HuH-7.5 (cell line): ENCODE data around the gene ATP10A.

ENCODE experiments used
- DNase-seq: peaks from one replicate; pipeline ENCODE4 v3.0.0; 2011; ENCODE audit warnings: low spot score

The ATP10A gene

DNA sequence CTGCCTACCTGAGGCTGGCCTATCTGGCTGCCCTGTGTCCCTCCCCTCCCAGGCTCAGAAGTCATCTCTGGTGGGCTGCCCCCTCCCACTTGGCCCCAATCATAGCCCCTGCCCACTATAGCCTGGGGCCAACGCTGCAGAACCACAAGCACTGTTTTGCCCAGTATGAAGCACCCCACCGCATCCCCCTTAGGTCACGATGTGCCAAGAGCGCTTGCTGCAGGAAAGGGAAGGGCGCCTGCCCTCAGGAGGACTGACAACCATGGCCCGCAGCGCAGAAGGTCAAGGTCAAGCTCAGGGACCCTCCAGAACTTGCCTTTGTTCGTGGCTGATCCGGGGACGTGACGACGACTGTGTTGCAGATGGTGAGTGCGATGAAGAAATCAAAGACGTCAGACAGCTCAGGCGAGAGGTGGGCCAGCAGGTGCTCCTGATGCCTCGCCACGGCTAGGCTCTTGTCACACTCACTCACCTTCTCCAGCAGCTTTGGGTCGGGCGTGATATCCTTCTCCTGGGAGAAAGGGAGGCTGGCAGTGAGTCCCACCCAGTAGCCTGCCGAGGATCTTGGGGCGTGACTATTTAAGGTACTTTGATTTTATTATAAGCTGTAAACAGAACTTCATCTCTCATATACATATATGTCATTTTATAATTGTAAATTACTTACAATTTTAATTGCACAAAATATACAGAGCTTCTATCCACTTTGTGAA is 146.6 kb downstream of the ATP10A start:
- no peak for DNase-seq

DNA sequence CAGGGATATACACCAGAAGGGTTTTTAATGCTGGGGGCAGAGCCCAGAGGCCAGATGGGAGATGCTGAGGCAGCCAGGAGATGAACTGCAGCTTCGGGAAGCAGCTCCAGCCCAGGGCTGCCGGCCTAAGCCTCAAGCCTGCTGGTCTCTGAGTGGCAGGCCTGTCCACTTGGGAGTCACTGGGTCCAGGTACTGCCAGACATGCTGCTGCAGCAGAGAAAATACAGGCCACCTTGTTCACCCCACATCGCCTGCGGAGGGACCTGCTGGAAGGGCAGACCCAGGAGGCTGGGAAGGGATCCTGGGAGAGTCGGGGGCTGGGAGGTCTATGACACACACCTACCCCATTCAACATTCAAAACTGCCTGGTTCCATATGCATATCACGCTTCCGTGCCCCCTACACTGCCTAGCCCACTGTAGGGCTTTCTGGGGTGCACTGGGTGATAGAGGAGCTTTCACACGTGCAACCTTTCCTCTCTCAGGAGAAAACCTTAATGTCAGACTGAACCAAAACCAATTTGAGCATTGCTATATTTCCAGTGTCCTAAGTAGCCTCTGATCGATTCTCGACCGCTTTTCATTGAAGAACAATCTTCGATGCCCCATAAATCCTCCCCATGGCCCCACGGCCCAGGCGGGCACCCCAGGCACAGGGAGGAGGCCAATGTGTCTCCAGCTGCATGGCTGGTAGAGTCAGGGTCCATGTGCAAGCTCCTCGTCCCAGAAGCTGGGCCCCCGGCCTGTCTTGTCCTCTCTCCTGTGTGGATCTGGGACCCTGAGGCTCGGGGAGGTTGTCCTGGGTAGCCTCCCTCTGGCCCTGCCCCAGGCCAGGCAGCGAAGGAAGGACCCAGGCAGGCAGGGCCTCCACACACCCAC is 147.4 kb downstream of the ATP10A start:
- DNase-seq, result no peak

DNA sequence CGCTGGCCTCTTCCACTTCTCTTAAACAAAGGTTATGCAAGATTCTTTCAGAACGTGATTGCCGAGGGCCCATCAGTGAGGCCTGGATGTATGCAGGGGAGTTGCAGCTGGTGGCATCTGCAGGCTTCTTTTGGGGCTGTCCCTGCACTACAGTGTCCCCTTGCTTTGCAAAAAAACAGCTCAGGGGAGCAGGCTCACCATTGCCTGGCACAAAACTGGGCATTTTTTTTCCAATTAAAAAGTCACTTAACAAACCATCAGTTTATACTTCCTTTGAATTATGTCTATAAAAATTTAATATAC is 148.6 kb downstream of the ATP10A start:
- no peak for DNase-seq

DNA sequence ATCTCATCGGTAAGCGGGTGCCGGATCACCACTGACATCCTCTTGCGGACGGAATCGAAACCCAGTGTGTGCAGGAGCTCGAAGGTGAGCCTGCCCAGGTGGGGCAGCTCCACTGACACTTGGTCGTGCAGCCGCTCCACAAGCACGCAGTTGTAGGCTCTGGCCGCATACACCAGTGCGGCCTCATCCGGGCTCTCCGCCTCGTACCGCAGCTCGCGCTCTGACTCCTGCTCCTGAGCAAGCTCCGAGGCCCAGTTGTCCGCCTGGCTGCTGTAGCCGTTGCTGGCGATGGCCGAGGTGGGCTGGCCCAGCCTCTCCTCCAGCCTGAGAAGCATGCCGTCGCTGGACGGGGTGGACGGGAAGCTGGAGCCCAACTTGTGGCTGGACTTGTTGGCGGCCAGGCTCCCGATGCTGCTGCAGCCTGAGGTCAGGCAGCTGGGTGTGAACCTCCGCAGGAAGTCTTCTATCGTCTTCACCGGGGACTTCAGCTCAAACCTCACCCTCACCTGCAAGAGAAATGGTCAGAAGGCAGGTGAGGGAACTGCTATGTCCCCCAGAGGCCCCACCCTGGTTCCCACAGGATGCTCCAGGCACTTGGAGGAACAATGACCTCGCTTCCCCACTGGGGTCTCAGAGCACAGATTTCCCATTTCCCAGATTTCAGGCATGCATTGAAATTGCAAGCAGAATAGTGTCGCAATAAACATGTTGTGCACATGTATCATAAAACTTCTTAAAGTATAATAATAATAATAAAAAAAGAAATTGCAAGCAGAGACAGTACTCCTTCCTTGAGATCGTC is 149.2 kb downstream of the ATP10A start:
- DNase-seq, result no peak

DNA sequence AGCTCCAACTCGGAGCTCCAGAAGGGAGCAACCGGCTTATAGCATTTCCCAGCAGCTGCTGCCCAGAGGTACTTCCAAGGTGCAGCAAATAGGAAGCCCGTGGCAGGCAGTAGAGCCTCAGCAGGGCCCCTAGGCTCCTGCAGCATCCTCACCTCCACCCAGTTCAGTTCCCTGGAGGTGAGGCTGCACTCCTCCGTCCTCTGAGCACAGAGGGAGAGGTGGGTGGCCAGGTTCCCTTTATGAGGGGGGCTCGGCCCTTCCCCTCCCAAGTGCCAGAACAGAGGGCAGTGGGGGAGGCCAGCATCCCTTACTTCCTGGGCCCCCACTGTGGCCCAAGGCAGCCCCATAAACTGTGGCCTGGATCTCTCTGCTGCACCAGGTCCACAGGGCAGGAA is 150.2 kb downstream of the ATP10A start:
- no peak for DNase-seq

DNA sequence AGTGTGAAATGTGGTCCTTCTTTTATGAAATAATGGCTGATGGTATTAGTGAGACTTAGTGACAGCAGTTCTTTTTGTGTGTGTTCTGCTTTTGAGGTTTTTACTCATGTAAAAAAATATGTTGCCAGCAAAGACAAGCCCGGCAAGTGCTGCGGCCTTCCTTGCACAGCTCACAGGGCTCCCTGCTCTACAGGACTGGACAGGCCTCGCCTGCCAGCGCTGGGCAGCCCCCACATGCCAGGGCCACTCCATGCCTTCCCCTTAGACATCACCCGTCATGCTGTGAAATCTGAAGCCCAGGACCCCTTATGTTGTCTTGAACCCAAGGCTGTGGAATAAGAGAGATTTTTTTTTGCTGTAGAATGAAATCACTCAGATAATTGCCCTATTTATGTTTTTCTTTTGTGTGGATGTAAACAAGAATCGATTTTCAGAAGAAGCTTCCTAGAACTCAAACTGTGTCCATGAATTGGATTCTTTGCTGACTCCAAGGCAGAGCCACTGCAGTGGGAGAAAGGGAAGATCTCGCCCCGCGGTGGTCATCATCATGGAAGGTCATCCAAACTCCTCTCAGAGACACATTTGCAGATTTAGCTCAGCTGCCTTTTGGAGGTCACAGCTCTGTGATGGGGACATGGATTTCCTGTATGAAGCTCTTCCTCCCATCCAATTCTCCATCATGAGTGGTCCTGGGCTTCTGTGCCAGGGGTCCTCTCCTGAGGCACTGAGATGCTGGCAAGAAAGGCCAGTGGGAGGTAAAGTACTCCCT is 150.8 kb downstream of the ATP10A start:
- no peak for DNase-seq

DNA sequence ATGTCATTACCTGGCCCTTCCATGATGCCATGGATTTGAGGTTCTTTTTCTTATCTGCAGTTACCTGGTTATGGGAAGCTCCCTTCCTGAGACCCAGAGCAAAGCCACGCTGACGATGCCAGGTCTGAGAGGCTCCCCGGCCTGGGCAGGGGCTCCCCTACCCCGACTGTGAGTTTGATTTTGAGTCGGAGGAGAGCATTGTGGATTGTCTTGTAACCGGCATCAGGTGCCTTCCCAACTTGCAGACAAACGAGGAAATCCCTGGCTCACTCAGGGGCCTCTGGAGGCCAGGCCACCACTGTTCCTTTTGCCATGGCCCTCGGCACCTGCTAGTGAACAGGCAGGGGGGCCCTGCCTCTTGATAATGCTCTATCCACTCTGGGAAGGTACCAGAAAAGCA is 151.4 kb downstream of the ATP10A start:
- DNase-seq, result no peak

DNA sequence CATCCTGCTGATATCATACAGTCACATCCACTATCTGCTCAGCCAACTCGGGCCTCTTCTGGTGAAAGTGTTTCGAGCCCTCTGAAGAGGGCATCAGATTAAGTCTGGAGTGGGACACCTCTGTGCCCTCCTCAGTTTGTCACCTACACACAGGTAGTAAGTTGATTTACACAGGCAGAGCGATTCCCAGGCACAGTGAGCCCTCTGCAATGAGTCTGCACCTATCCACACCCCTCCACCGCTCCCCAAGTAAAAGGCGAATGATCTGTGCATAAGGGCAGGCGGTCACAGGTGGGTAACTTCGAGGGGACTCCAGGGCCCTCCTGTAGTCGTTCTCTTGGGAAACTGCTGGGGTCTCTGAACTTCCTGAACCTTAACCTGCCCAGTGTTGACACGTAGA is 152.0 kb downstream of the ATP10A start:
- DNase-seq, result no peak

DNA sequence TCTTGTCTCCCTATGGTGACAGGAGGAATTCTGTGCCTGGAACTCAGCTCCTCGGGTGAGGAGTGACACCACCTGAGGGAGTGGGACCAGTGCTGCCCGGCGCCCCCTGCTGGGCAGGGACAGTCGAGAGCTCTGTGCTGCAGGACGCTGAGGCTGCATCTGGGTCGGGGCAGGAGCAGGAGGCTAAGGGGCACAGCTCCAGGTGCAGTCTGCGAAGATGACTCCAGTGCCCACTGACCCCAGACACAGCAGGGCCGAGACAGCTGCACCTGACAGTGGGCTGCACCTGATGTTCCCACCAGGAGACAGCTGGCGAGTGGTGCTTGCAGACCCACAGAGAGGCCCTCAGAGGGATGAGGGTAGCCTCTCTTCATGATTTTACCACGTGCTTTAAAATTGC is 152.9 kb downstream of the ATP10A start:
- DNase-seq, result peak; percentile 25

DNA sequence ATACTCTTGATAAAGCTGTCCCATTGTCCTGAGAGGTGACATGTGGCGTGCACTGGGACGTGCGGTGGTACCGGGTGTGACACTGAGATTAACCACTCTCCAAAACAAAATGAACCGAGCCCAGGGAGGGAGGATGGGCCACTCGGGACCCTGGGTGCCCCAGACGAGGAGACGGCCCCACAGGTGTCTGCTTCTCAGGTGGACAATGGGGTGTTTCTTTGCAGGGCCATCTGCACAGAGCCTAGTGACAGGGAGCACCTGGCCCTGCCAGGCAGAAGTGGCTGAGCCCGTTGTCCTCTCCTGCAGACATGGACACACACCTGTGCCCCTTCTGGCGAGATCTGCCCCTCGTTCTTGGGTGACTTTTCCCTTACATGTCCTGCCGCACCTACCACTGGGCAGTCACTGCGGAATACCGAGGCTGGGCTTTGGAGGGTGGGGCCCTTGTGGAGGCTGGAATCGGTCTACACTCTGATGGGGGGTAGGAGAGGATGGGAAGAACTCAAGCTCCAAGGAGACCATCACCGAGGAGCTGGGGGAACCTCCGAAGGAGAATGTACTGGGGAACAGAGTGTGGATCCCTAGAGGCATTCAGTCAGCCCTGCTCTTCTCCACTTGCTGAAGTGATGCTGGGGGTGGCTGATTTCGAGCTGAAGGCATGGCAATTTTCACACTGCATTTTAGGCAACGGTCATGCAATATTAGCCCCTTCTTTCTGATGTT is 153.5 kb downstream of the ATP10A start:
- no peak for DNase-seq

DNA sequence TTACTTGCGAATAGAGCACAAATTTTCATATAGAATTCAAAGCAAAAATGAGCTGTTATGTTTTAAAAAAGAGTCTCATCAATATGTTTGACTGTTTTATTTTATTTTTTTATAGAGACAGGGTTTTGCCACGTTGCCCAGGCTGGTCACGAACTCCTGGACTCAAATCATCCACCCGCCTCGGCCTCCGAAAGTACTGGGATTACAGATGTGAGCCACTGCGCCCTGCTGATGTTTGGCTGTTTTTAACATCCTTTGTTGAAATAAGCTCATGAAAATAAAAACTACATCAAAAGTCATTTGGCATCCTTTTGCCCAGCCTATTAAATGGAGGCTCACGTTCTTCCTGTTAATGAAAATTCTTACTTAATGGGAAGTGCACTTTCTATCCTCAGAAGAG is 154.7 kb downstream of the ATP10A start:
- DNase-seq, result no peak

DNA sequence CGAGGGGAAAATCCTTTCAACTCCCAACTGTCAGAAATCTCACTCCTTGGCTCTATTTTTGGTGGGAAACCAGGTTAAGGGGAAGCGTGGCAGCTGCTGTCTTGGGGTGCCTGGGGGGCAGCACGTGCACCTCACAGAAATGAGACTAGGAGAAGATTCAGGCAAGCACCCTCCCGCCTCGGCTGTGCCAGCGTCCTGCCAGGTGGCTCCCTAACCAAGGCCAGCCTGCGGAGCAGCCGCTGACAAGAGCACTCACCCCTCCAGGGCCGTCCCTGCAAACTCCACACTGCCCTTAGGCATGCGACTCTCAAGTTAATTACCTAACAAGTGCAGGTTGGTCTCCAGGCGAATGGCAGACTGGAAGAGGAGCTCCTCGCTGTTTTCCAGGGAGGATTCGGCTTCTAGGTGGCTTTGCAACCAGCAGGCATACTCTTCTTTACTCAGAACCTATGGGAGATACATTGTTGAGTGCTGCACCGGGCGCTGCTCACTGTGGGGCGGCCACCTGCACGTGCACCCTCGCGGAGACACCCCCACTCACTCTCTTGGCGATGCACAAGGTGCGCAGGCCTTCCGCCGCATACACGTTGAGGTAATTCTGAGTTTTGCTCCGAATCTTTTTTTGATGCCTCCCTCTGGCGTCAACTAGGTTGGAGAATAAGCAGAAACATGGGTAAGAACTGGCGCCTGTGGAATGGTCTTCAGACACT is 155.3 kb downstream of the ATP10A start:
- DNase-seq, result no peak

DNA sequence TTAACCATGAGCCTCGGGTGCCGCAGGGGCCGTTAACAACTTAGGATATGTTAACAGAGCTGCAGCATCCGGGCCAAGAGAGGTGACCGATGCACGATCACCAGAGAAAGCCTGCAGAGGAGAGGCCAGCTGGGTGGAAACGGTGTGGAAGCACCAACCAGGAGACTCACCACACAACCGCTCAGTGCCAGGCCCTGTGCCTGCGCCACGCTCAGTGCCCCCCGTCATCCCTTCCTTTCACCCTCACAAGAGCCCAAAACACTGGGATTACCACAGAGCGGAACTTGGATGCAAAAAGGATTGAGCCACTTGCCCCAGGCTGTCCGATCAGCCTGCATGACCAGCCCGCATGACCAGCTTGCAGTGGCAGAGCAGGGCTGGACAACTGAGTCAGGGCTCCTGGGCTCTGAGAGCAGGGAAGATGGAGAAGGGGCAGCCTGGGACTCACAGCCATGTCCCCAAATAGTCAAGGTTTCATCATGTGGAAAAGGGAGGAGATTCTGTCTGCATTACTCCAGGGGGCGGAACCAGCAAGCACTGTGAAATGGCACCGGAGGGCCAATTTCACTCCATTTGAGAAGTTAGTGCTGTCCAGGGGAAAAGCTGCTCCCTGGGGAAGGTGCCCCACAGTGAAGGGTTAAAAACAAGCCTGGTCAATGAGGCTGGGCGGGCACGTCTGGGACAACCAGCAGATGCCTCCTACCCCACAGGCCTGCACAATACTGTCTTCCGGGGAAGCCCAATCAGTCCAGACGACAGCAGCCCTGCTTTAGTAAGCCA is 156.8 kb downstream of the ATP10A start:
- DNase-seq, result no peak

DNA sequence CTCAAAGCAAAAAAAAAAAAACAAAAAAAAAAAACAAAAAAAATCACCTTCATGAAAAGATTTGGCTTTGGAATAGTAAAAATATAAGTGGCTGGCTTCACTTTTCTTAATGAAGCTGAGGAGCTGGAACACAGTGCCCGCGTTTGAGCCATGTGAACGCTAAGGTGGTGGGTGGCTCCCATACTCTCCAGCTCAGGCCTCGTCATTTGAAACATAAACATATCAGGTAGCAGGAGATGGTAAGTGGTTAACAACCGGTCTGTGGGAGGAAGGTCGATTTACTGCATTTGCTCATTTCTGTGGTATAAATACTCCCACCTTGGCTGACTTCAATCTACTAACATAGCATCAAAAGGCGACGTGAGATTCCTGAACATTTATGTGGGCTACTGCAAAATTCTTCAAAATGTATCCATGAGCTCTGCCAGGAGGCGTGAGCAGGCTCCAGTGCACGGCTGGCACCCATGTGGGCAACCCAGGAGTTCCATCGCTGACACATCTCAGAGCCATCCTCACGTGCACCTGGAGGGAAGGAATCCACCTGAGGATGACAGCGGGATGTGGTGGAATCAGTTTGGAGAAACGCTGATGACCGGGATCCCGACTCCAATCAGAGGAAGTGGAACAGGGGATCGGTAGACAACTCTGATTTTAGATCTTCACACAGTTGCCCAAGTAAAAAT is 157.6 kb downstream of the ATP10A start:
- DNase-seq, result no peak

DNA sequence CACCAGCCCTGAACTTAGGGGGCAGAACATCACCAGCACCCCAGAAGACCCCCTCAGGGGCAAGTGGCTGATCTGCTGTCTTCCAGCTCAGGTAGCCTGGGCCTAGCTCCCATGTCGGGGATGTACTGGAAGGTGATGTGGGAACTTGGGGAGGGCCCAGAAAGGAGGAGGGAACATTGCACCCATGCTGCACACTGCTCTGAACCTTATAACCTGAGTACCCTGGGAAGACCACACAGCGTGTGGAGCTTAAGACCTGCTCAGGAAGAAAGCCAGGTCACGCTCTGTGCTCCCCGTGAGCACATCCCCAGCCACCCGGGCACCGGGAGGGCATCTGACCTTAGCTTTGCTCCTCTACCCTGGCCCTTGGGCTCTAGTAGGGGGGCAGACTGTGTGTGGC is 159.4 kb downstream of the ATP10A start:
- DNase-seq, result no peak

DNA sequence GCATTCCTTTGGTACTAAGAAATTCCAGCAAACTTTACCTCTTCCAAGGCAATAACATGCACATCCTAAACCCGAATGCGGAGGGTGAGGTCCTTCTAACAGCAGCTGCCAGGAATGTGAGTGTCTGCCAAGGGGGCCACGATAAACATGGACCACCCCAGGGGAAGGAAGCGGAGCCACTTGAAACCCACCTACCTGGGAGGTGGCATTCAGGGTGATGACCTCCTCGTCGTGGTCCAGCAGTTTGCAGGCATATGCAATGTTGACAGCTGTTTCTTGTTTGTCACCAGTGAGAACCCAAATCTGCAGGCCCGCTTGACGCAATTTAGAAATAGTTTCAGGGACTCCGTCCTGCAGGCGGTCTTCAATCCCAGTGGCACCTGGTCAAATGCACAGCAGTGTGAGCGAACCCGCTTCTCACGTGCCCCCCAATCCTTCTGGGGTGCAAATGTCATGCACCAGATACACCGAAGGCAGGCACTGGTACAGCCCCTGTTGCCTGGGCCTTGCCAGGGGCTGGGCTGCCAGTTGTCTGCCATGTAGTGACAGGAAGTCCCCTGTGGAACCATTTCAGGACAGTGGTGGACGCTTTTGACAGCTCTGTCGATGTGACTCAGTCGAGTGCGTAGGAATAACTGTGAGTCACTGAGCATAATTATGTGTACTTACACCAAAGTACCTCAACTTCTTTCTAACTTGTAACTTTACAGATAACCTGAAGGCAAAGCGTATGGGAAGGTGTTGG is 161.2 kb downstream of the ATP10A start:
- DNase-seq, result no peak

DNA sequence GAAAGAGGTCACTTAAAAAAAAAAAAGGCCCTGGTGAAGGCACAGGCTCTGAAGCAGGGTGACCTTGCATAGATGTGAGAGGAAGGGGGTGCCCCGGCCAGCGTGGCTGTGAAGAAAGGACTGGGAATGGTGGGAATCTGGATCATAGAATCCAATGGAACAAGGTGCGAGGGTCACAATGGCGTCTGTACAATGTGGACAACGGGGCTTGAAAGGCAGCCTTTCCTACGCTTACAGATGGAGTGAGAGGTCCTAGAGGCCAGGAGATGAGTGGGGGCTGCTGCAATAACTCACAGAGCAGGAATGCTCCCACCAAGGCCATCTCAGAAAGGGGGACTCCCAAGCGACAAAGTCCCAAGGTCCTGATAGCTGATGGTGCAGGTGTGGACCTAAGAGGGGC is 162.2 kb downstream of the ATP10A start:
- no peak for DNase-seq

DNA sequence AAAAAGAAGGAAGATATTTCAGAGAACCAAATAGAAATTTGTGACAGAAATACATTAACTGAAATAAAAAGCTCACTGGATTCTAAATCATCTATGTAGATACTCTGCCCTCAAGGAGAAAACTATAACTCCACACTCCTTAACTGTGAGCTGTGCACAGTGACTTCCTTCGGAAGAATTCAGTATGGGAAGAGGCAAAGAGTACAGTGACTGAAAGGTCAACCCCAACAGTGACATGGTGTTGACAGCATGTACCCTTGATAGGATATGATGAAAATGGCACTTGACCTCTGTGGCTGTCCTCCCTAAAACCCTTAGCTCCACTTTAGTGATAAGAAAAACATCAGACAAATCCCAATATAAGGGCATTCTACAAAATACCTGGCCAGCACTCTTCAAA is 165.5 kb downstream of the ATP10A start:
- DNase-seq, result no peak
